ENCODE results near the gene KIN. TPM values are rescaled to one million over a fixed set of nuclear protein-coding genes. Genes with fewer than 3 reads are reported as not detected.
"Not testable (repeated sequence)": the region's sequence is repeated elsewhere in the genome, so short reads cannot be mapped to it uniquely, and the experiment has no call there.

KIN gene
- total RNA-seq, 1 donor from 2014 or later, result 6.3 TPM

DNA sequence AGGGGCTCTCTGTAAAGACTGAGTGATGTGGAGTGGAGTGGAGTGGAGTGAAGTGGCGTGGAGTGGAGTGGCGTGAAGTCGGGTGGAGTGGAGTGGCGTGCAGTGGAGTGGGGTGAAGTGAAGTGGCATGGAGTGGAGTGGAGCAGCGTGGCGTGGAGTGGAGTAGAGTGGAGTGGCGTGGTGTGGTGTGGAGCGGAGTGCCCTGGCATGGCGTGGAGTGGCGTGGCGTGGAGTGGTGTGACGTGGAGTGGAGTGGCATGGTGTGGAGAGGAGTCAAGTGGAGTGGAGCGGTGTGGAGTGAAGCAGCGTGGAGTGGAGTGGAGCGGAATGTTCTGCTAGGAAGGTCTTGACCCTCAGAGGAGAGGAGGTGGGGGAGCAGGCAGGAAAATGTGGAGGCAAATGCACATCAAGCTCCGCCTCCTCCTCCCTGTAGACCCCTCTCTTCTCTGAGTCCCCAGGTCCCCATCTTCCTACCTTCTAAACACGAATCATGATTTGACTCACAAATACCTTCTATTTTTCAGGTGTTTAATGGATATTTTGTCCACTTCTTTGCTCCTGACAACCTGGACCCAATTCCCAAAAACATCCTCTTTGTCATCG is 64.8 kb downstream of the KIN start:
- DNase-seq, result no peak

DNA sequence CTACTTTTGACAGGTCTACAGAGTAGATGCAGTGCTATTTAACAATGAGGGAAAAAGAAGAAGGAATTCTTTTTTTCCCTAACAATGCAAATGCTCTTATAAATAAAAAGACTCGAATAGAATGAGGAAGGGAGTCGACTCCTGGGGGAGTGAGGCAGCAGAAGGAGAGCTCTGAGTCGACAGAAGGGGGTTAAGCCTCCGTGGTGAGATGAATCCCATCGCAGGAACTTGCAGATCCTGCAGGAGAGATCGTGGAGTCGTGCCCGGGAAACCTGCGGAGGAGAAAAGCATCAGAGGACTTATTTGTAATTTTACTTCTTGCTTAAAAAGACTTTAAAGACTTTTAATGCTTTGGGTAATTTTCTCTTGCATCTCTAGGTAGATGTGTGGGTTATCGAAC is 67.3 kb downstream of the KIN start:
- no peak for DNase-seq

DNA sequence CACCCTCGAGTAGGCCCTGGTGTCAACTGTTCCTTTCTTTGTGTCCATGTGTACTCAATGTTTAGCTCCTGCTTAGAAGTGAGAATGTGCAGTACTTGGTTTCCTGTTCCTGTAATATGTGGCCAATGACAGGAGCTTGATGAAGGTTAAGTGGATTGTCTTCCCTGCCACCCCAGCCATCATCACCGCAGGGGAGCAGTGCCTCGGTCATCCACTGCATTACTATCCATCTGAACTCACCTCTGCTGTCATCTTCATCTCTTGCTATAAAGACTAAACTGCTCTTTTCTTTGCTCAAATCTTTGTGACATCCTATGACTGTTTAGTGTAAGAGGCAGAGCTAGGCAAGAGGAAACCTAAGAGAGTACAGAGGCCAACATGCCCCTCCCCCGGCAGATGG is 69.1 kb downstream of the KIN start:
- no peak for DNase-seq

DNA sequence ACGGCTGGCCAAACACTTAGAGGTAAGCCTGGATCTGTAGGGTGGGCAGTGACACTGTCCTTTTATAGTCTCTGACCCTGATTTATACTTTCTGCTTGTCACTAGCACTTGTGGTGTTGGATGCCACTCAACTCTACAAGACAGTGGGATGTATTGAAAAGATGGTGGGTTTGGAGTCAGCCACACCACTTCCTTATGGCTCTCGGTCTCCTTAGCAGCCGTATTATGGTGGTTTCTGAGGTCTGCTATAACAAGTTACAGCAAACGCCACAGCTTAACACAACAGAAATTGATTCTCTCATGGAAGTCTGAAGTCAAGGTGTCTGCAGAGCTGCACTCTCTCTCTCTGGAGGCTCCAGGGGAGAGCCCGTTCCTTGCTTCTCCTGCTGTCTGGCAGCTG is 70.0 kb downstream of the KIN start:
- DNase-seq, result no peak

- no peak for DNase-seq
Observed at GRCh38 chr10:7715515-7715914, 72.3 kb downstream of the KIN start.

DNA sequence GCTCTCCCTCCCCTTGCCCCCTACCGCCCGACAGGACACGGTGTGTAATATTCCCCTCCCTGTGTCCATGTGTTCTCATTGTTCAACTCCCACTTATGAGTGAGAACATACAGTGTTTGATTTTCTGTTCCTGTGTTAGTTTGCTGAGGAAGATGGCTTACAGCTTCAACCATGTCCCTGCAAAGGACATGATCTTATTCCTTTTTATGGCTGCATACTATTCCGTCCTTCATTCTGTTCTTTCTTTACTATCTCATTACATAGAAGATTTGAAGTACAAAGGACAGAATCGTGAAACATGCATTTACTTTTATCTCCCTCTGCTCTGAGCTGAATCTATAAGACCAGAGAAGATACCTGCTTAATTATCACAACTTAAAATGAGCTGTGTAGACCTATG is 76.7 kb downstream of the KIN start:
- not testable (repeated sequence) for DNase-seq

DNA sequence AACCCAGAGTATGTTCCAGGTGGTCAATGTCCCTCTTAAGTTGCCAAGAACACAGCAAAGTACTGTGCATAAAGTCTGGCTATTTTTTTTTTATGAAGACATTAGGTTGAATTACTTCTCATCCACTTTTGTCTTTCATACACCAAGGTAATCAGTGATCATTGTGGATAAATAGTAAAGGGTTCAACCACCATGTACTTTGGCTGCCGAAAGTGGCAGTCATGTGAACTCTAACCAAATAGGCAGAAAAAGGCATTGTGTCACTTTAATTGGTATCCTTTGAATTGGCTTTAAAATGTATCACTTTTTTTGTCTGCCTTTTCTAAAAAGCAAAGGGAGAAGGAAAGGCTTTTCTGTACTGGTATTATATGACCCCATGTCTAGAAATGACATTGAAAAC is 77.3 kb downstream of the KIN start:
- no peak for DNase-seq

DNA sequence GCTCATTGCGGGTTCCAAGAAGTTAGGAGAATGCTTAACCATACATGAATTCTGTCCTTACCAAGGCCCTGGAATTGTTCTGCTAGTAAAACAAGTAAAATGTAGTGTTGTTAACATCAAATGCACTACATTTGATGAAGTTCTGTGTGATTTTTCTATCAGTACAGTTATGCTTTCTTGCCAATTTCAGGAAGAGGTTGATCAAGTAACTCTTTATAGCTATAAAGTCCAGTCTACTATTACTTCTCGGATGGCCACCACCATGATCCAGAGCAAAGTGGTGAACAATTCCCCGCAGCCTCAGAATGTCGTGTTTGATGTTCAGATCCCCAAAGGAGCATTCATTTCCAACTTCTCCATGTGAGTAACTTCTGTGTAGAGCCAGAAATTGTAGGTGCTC is 79.0 kb downstream of the KIN start:
- DNase-seq, result no peak

GRCh38 chr10:7707858-7708622 is 79.8 kb downstream of the KIN start:
- DNase-seq, result no peak

DNA sequence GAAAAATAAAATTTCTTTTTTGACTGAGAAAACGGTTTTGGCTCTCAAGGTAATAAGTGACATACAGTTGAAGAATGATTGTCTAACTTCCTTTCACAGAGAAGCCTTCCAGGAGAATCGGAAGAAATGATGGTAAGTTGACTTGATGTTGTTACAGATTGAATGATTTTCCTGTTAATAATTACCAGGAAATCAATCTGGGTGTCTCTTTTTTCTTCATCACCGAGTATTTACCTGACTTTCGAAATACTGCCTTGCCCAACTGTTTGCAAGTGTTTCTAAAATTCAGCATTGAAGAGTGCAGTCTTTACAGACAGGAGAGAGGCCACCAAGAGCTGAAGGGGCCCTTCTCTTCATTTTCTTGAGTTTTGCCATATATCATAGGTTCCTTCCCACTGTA is 80.7 kb downstream of the KIN start:
- DNase-seq, result no peak

DNA sequence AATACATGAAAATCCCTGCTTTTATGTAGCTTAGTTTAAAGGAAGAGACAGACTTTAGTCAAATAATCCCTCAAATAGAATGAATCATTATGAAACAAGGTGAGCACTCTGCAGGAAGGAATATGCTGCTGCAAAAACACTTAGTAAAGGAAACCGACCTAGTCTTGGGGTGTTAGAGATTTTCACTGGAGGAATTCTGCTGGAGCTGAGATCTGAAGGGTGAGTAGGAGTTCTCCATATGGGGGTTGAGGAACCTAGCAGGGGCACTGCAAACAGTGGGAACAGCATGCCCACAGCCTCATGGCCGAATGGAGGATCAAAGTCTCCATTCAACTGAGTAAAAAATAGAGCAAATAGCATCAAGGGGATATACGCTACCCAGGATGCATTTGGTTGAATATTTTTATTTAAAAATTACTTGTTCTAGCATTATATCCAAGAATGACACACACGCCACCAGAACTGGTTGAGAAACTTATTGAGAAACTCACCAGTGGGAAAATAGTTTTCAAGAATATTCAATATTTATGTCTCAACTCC is 81.2 kb downstream of the KIN start:
- DNase-seq, result no peak

DNA sequence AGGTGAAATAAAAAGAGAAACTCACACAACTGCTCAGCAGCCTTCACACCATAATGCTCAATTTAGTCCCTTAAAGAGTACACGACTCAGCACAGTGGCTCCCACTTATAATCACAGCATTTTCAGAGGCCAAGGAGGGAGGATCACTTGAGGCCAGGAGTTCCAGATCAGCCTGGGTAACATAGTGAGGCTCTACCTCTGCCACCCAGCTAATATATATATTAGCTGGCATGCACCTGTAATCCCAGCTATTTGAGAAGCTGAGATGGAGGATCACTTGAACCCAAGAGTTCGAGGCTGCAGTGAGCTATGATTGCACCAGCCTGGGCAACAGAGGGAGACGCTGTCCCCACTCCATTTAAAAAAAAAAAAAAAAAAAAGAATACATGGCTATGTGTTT is 82.5 kb downstream of the KIN start:
- DNase-seq, result no peak

- DNase-seq, result no peak
Observed at GRCh38 chr10:7704071-7705016, 83.4 kb downstream of the KIN start.

DNA sequence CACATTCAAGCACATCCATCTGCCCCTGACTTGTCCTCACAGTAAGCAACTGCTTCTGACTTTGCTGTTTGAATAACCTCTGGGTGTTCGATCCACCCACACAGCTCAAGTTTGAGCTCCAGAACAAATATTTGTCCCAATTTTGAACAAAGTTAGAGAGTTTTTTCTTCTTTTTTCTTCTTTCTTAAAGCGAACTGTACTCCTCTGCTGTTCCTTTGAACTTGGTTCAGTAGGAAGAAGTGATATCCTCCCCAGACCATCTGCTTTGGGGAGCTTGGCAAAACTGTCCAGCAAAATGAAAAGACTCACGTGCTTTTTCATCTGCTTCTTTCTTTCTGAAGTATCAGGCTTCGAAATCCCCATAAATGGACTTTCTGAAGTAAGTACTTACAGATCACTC is 84.7 kb downstream of the KIN start, which contains the start of gene ITIH2:
Gene ITIH2 (plus strand): TSS at position 177 of the 400 bp plus-strand sequence. CDS start 119 bp downstream, at position 296.
- DNase-seq, result no peak

- no peak for DNase-seq
Observed at GRCh38 chr10:7702288-7702812, 85.4 kb downstream of the KIN start.

DNA sequence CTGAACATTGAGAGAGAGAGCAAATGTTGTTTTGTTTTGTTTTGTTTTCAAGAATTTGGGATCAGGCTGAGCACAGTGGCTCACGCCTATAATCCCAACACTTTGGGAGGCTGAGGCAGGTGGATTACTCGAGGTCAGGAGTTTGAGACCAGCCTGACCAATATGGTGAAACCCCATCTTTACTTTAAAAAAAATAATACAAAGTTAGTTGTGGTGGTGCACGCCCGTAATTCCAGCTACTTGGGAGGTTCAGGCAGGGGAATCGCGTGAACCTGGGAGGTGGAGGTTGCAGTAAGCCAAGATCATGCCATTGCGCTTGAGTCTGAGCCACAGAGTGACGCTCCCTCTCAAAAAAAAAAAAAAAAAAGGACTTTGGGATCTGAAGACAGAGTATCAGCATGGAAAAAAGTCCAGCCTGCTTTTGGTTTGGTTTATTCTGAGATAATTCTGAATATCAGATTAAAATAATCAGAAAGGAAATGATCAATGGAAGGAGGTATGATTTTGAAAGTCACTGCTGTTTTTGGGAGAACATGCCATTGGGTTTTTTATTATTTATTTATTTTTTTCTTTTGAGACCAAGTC is 86.5 kb downstream of the KIN start:
- no peak for DNase-seq

Other genes with a start within 250 kb of the KIN start
- gene ITIH5, start 121.0 kb downstream of the KIN start, total RNA-seq, result 0.51 and 0.65 TPM in 2 replicates
- not detected in 2 replicates for gene ITIH2, start 84.7 kb downstream of the KIN start, total RNA-seq
- 320 and 349 TPM in 2 replicates for gene ATP5F1C, start 184 bp upstream of the KIN start, total RNA-seq
- 2.0 and 2.3 TPM in 2 replicates for gene TAF3, start 30.5 kb upstream of the KIN start, total RNA-seq